HG03558 (cell line): Measurements from ENCODE around the gene NDUFA3.
A peak's percentile ranks its signal among the peaks of the same experiment; 100 is the strongest.

ENCODE experiments used
- ATAC-seq: cut with Tn5 transposase; IDR thresholded peaks from one replicate; pipeline ENCODE4 v1.9.1; 2021; ENCODE audit warnings: moderate number of reproducible peaks; ENCODE audit not compliant: unreplicated experiment; ENCODE audit errors: extremely low read depth

The NDUFA3 gene

GRCh38 chr19:54106716-54107115, 4.1 kb downstream of the NDUFA3 start:
- ATAC-seq = no peak

DNA sequence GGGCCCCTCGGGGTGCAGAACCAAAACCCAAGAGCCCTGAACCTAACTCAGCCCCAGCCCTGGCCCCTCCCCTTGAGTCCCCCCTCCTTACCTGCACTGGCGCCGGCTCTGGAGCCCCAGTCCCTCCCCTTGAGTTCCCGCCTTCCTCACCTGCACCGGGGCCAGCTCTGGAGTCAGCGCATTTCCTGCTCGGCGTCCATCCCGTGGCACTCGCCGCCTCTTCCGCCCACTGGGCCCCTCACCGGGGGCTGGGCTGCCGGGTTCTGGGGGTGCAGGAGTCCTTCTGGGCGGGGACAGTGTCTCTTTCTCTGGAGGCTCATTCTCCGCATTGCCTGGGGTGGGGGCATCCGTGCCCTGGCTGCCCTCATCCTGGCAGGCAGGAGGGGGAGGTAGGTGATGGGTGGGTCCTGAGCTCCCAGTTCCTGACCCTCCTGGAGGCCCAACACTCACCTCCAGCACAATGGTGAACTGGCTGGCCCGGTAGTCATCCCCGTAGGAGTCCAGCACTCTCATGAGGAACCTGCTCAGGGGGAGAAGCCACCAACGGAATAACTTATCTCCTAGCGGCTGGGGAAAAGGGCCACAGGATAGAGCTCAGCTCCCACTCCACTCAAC, 5.3 kb downstream of the NDUFA3 start:
- ATAC-seq = no peak

- no peak for ATAC-seq
Measured at GRCh38 chr19:54108496-54108895, 5.8 kb downstream of the NDUFA3 start.

GRCh38 chr19:54109651-54110050, 7.0 kb downstream of the NDUFA3 start:
- ATAC-seq = no peak

- no peak for ATAC-seq
Measured at GRCh38 chr19:54114340-54115108, 11.9 kb downstream of the NDUFA3 start.

- peak; percentile 69 for ATAC-seq
Measured at GRCh38 chr19:54115109-54116063, 12.7 kb downstream of the NDUFA3 start, which contains the start of the genes PRPF31 and TFPT. PRPF31 (plus strand) TSS chr19:54115754; CDS start chr19:54118279, 2,525 bp downstream. TFPT (minus strand) TSS chr19:54115657; CDS start chr19:54115269, 388 bp downstream.

GRCh38 chr19:54121259-54121658, 18.6 kb downstream of the NDUFA3 start:
- ATAC-seq = no peak

GRCh38 chr19:54123682-54124081, 21.0 kb downstream of the NDUFA3 start:
- ATAC-seq = no peak

DNA sequence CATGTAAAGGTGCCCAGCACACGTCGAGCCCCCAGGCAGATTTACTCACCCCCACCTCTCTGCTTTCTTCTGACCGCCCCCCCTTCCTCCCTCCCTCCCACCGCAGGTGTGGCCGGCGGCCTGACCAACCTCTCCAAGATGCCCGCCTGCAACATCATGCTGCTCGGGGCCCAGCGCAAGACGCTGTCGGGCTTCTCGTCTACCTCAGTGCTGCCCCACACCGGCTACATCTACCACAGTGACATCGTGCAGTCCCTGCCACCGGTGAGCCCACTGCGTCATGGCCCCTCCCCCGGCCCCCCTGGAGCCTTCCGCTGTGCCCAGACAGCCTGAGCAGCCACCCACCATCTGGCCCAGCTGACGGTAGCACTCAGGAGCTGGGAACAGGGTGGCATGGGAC, 21.7 kb downstream of the NDUFA3 start:
- no peak for ATAC-seq

- no peak for ATAC-seq
Measured at GRCh38 chr19:54125713-54126112, 23.1 kb downstream of the NDUFA3 start.

- no peak for ATAC-seq
Measured at GRCh38 chr19:54127688-54128440, 25.2 kb downstream of the NDUFA3 start.

GRCh38 chr19:54128441-54128725, 25.7 kb downstream of the NDUFA3 start:
- ATAC-seq = no peak

DNA sequence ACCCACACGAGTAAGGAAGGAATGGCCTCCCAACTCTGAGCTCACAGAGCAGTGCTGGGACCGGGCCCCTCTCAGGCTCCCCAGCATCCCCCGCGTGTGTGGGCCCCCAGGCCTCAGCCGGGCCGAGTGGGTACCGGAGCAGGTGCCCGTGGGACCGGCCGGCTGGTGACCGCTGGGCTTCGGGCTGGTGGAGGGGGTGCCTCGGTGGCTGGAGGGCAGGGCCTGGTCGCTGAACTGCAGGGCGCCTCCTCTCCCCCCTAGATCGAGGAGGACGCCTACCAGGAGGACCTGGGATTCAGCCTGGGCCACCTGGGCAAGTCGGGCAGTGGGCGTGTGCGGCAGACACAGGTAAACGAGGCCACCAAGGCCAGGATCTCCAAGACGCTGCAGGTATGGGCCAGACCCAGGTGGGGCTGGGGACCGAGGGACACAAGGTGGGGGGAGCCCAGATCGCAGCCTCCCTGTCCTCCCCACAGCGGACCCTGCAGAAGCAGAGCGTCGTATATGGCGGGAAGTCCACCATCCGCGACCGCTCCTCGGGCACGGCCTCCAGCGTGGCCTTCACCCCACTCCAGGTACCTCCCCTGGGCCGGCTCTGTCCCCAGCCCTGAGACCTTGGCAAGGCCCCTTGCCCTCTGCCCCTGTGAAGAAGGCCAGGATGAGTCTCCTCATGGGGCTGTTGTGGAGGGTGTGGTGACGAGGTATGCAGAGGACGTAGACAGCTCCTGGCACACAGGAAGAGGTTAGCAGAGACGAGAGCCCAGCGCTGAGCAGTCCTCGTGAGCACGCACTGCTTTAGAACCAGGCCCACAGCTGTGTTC, 26.4 kb downstream of the NDUFA3 start:
- no peak for ATAC-seq

DNA sequence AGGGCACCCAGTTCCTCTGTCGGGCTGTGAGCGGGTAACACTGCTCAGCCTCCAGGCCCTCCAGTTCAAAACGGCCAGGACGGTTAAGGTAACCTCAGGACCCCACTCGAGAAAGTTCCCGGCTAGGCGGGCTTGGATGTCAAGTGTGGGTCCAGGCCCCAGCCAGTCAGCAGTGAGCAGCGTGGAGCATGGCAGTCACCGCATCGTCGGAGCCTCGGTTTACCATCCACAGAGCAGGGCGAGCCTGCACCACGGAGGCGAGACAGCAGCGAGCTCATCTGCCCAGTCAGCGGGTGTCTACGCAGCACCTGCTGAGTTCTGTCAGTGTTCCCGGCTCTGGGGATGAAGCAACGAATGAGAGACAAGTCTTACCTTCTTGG, 27.0 kb downstream of the NDUFA3 start:
- ATAC-seq = no peak

GRCh38 chr19:54133312-54133956, 30.8 kb downstream of the NDUFA3 start:
- ATAC-seq = no peak

DNA sequence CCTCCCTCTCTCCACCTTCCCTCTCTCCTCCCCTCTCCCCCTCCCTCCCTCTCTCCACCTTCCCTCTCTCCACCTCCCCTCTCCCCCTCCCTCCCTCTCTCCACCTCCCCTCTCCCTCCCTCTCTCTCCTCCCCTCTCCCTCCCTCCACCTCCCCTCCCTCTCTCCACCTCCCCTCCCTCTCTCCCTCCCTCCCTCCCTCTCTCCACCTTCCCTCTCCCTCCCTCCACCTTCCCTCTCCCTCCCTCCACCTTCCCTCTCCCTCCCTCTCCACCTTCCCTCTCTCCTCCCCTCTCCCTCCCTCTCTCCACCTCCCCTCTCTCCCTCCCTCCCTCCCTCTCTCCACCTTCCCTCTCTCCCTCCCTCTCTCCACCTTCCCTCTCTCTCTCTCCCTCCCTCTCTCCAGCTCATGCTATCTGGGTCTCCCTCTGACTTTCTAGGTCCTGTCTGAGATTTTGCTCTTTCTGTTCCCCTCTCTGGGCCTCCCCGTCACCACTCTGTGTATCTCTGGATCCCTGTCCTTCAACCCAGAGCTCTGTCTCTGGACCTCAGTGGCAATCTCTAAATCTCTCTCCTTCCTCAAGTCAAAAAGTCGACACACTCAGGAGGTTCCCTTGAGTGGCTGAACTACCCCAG, 31.4 kb downstream of the NDUFA3 start:
- ATAC-seq = no peak

DNA sequence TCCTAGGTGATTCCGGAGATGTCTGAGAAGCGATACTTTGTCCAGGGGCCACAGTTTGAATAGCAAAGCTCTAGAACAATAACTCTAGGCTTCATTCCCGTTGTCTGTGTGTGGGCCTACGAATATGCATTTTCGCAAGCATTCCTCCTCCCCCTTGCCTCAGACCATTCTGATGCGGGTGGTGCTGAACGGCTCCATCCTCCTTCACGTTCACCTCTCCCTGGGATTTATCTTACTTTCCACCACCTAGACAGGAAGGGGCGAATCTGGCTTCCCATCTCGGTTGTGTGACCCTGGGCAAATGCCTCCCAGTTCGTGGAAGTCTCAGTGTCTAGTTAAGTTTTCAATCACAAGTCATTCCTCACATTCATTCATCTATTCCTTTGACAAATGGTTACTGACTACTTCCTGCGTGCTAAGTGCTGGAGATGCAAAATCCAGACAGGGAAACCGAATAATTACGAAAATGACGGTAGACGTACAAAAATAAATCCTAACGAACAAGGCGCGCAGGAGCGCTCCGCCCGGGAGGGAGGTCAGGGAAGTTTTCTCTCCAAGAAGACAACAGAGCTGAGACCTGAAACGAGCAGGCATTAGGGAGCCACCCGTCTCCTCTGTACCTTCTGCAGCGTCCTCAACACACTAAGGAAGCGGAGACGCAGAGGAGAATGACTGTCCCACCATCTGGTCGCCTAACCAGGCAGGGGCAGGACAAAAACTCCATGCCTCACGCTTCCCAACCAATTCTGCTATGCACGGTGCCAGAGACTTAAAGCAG, 33.6 kb downstream of the NDUFA3 start:
- ATAC-seq = no peak
